Activated CD4-positive, alpha-beta T cell treated with anti-CD3 and anti-CD28 coated beads, Interleukin-2, amount 10 ng/mL, durations not matched to agents 24 days and 14 days (primary cell): ENCODE measurements around the gene RAB3B. TPM values are rescaled to one million over a fixed set of nuclear protein-coding genes. Genes with fewer than 3 reads are reported as not detected.
"Not testable (repeated sequence)": the region's sequence is repeated elsewhere in the genome, so short reads cannot be mapped to it uniquely, and the experiment has no call there.

ENCODE experiments used
- DNase-seq: peaks from one replicate; pipeline ENCODE4 v3.0.0; 2022
- H3K27ac Mint-ChIP-seq: one replicate; pipeline ENCODE4 v1.8.0; 2022; ENCODE audit warnings: mild to moderate bottlenecking, mixed read lengths
- H3K27me3 Mint-ChIP-seq: one replicate; pipeline ENCODE4 v1.8.0; 2022; ENCODE audit warnings: mixed read lengths
- H3K36me3 Mint-ChIP-seq: one replicate; pipeline ENCODE4 v1.8.0; 2022; ENCODE audit warnings: low read depth, mild to moderate bottlenecking, mixed read lengths
- H3K4me1 Mint-ChIP-seq: one replicate; pipeline ENCODE4 v1.8.0; 2021; ENCODE audit warnings: mixed read lengths
- H3K4me3 Mint-ChIP-seq: one replicate; pipeline ENCODE4 v1.8.0; 2022; ENCODE audit warnings: mild to moderate bottlenecking, moderate library complexity, mixed read lengths
- H3K9me3 Mint-ChIP-seq: one replicate; pipeline ENCODE4 v1.8.0; 2021; ENCODE audit warnings: mixed read lengths
- intact Hi-C: fragments of 100-400 bp; cut with micrococcal nuclease; formaldehyde crosslinking; loops from one replicate; pipeline ENCODE4 v1.15.1; 2023
- total RNA-seq: library from RNA; stranded (reverse); gene quantifications from 2 replicates; pipeline ENCODE4 v1.2.3, GENCODE V29; 2022

RAB3B gene
- total RNA-seq, 1 donor from 2014 or later = 0.02 TPM

- intact Hi-C loops = no loop called here
- Mint-ChIP-seq H3K27ac (no peak overlapping the region), H3K9me3 (no peaks in the 10 kb centered on the region)
These were observed 83.3 kb downstream of the RAB3B start for GRCh38 chr1:51907079-51907702.

GRCh38 chr1:51906306-51907078 is 84.0 kb downstream of the RAB3B start:
- peaks cover 19% of the 10 kb centered on the region for H3K27me3 Mint-ChIP-seq
- H3K27ac Mint-ChIP-seq = no peak overlapping the region
- H3K4me3 Mint-ChIP-seq = no peak overlapping the region
- H3K9me3 Mint-ChIP-seq = no peaks in the 10 kb centered on the region
- DNase-seq = no peak
- intact Hi-C loops = no loop called here
- H3K36me3 Mint-ChIP-seq = no peaks in the 10 kb centered on the region
- H3K4me1 Mint-ChIP-seq = no peaks in the 10 kb centered on the region

More at GRCh38 chr1:51907079-51907702, 83.3 kb downstream of the RAB3B start:
- DNase-seq = no peak
- Mint-ChIP-seq H3K4me3 (no peak overlapping the region), H3K4me1 (no peaks in the 10 kb centered on the region), H3K27me3 (peaks cover 19% of the 10 kb centered on the region), H3K36me3 (no peaks in the 10 kb centered on the region)

GRCh38 chr1:51902456-51902855 is 88.0 kb downstream of the RAB3B start:
- peaks cover 14% of the 10 kb centered on the region for H3K27me3 Mint-ChIP-seq
- no peaks in the 10 kb centered on the region for H3K9me3 Mint-ChIP-seq
- no peaks in the 10 kb centered on the region for H3K36me3 Mint-ChIP-seq
- no peak for DNase-seq
- intact Hi-C loops = no loop called here
- no peak overlapping the region for H3K27ac Mint-ChIP-seq
- H3K4me3 Mint-ChIP-seq = no peak overlapping the region
- no peaks in the 10 kb centered on the region for H3K4me1 Mint-ChIP-seq

GRCh38 chr1:51901151-51901550 is 89.3 kb downstream of the RAB3B start:
- H3K9me3 Mint-ChIP-seq = no peaks in the 10 kb centered on the region
- H3K27me3 Mint-ChIP-seq = peaks cover 13% of the 10 kb centered on the region
- no peak for DNase-seq
- no peak overlapping the region for H3K4me3 Mint-ChIP-seq
- no peak overlapping the region for H3K27ac Mint-ChIP-seq
- intact Hi-C loops = no loop called here
- no peaks in the 10 kb centered on the region for H3K36me3 Mint-ChIP-seq
- H3K4me1 Mint-ChIP-seq = peaks cover 2% of the 10 kb centered on the region

GRCh38 chr1:51899022-51899421 is 91.5 kb downstream of the RAB3B start:
- intact Hi-C loops = loop anchor here (10.0 kb wide), 1 partner anchor 396 kb away; no protein-coding TSS in a partner anchor

GRCh38 chr1:51898090-51898734 is 92.3 kb downstream of the RAB3B start:
- peaks cover 24% of the 10 kb centered on the region for H3K27me3 Mint-ChIP-seq
- no peaks in the 10 kb centered on the region for H3K36me3 Mint-ChIP-seq
- peaks cover 2% of the 10 kb centered on the region for H3K4me1 Mint-ChIP-seq
- DNase-seq = no peak
- H3K27ac Mint-ChIP-seq = no peak overlapping the region
- no peak overlapping the region for H3K4me3 Mint-ChIP-seq
- no peaks in the 10 kb centered on the region for H3K9me3 Mint-ChIP-seq
- intact Hi-C loops = loop anchor here (10.0 kb wide), 1 partner anchor 397 kb away; no protein-coding TSS in a partner anchor

More at GRCh38 chr1:51899022-51899421, 91.5 kb downstream of the RAB3B start:
- DNase-seq = no peak
- H3K27ac Mint-ChIP-seq = no peak overlapping the region
- peaks cover 19% of the 10 kb centered on the region for H3K27me3 Mint-ChIP-seq
- H3K36me3 Mint-ChIP-seq = no peaks in the 10 kb centered on the region
- H3K4me3 Mint-ChIP-seq = no peak overlapping the region
- peaks cover 2% of the 10 kb centered on the region for H3K4me1 Mint-ChIP-seq
- no peaks in the 10 kb centered on the region for H3K9me3 Mint-ChIP-seq

GRCh38 chr1:51897699-51898031 is 92.8 kb downstream of the RAB3B start:
- Mint-ChIP-seq H3K27me3 (peaks cover 25% of the 10 kb centered on the region), H3K36me3 (no peaks in the 10 kb centered on the region), H3K4me1 (peaks cover 2% of the 10 kb centered on the region), H3K4me3 (no peak overlapping the region), H3K9me3 (no peaks in the 10 kb centered on the region), H3K27ac (no peak overlapping the region)
- DNase-seq = no peak
- intact Hi-C loops = loop anchor here (1.0 to 10.0 kb wide), 2 partner anchors 105 to 397 kb away; no protein-coding TSS in a partner anchor

GRCh38 chr1:51894748-51895147 is 95.8 kb downstream of the RAB3B start:
- H3K36me3 Mint-ChIP-seq, H3K4me3 Mint-ChIP-seq, DNase-seq, H3K9me3 Mint-ChIP-seq, H3K4me1 Mint-ChIP-seq, H3K27ac Mint-ChIP-seq: not testable (repeated sequence)
- H3K27me3 Mint-ChIP-seq = peaks cover 41% of the 10 kb centered on the region
- intact Hi-C loops = loop anchor here (10.0 kb wide), 1 partner anchor 400 kb away; no protein-coding TSS in a partner anchor

- DNase-seq = peak; percentile 100
- peaks cover 24% of the 10 kb centered on the region for H3K36me3 Mint-ChIP-seq
- H3K4me1 Mint-ChIP-seq = peaks cover 28% of the 10 kb centered on the region
- intact Hi-C loops = loop anchor here (1.0 to 5.0 kb wide), 8 partner anchors 16 to 911 kb away; partner anchors contain the start of genes BTF3L4, EPS15 and OSBPL9
- H3K27ac Mint-ChIP-seq = no peak within 1 kb of the TSS
- H3K27me3 Mint-ChIP-seq = peaks cover 8% of the 10 kb centered on the region
- H3K9me3 Mint-ChIP-seq = no peaks in the 10 kb centered on the region
- no peak within 1 kb of the TSS for H3K4me3 Mint-ChIP-seq
These were observed 111.7 kb downstream of the RAB3B start, which contains the start of gene NRDC for GRCh38 chr1:51878616-51879336. NRDC (minus strand) TSS chr1:51878727; CDS start chr1:51878615, 112 bp downstream.

- no peak overlapping the region for H3K4me3 Mint-ChIP-seq
These were observed 112.2 kb downstream of the RAB3B start for GRCh38 chr1:51878308-51878615.

GRCh38 chr1:51877434-51878307 is 112.8 kb downstream of the RAB3B start:
- H3K36me3 Mint-ChIP-seq = peaks cover 29% of the 10 kb centered on the region
- intact Hi-C loops = loop anchor here (2.0 to 5.0 kb wide), 7 partner anchors 15 to 910 kb away; partner anchors contain the start of genes EPS15 and OSBPL9
- H3K27me3 Mint-ChIP-seq = no peaks in the 10 kb centered on the region
- no peaks in the 10 kb centered on the region for H3K9me3 Mint-ChIP-seq
- peaks cover 32% of the 10 kb centered on the region for H3K4me1 Mint-ChIP-seq
- H3K4me3 Mint-ChIP-seq = no peak overlapping the region
- no peak overlapping the region for H3K27ac Mint-ChIP-seq
- DNase-seq = peak; percentile 59

More at GRCh38 chr1:51878308-51878615, 112.2 kb downstream of the RAB3B start:
- no peaks in the 10 kb centered on the region for H3K9me3 Mint-ChIP-seq
- H3K27ac Mint-ChIP-seq = no peak overlapping the region
- DNase-seq = no peak
- intact Hi-C loops = loop anchor here (2.0 to 5.0 kb wide), 7 partner anchors 15 to 911 kb away; partner anchors contain the start of genes EPS15 and OSBPL9
- H3K4me1 Mint-ChIP-seq = peaks cover 30% of the 10 kb centered on the region
- H3K27me3 Mint-ChIP-seq = peaks cover 6% of the 10 kb centered on the region
- H3K36me3 Mint-ChIP-seq = peaks cover 26% of the 10 kb centered on the region

GRCh38 chr1:51875836-51876235 is 114.7 kb downstream of the RAB3B start:
- Mint-ChIP-seq H3K36me3 (peaks cover 35% of the 10 kb centered on the region), H3K4me1 (peaks cover 41% of the 10 kb centered on the region), H3K4me3 (peak overlapping the region; percentile 80), H3K9me3 (no peaks in the 10 kb centered on the region), H3K27ac (no peak overlapping the region), H3K27me3 (no peaks in the 10 kb centered on the region)
- DNase-seq = no peak
- intact Hi-C loops = loop anchor here (5.0 kb wide), 6 partner anchors 34 to 909 kb away; partner anchors contain the start of genes EPS15 and OSBPL9
